ENCODE results near the gene COL12A1. TPM values are rescaled to one million over a fixed set of nuclear protein-coding genes. Genes with fewer than 3 reads are reported as not detected.

The COL12A1 gene
- total RNA-seq, 1 experiment from 2014 or later = 9.5 TPM

GRCh38 chr6:75219263-75219662, 13.4 kb upstream of the COL12A1 start:
- Histone ChIP-seq H3K36me3 (ENCODE audit: insufficient read depth, low read length, poor library complexity, severe bottlenecking) (no peaks in the 10 kb centered on the region), H3K27me3 (replicated peaks; ENCODE audit: insufficient read depth, low read depth, low read length, poor library complexity) (no peaks in the 10 kb centered on the region), H3K4me3 (ENCODE audit: low read depth, low read length, poor library complexity, severe bottlenecking) (no peak overlapping the region), H3K9me3 (ENCODE audit: low read depth, low read length, poor library complexity, severe bottlenecking) (no peaks in the 10 kb centered on the region), H3K4me1 (ENCODE audit: insufficient read depth, low read length, poor library complexity, severe bottlenecking) (peaks cover 8% of the 10 kb centered on the region), H3K27ac (ENCODE audit: low read depth, low read length, poor library complexity, severe bottlenecking) (no peak overlapping the region)
- no TSS peak for BruUV-seq (replicated peaks)
- POLR2A ChIA-PET (ENCODE audit: low non-redundant PET) = no interaction called here
- TF ChIP-seq CTCF (conservative IDR thresholded peaks at IDR 0.05; ENCODE audit: low read depth, low read length) = no peak
- TF ChIP-seq EZH2 (IDR thresholded peaks at IDR 0.05; ENCODE audit: borderline replicate concordance, low read depth, low read length, poor library complexity, severe bottlenecking) = no peak
- DNase-seq (ENCODE audit: low spot score) = no peak
- intact Hi-C loops (cut with micrococcal nuclease; ENCODE audit: unreplicated experiment) = loop anchor here (10.0 kb wide), 1 partner anchor 1544 kb away; no protein-coding TSS in a partner anchor
- CTCF ChIA-PET = no interaction called here

DNA sequence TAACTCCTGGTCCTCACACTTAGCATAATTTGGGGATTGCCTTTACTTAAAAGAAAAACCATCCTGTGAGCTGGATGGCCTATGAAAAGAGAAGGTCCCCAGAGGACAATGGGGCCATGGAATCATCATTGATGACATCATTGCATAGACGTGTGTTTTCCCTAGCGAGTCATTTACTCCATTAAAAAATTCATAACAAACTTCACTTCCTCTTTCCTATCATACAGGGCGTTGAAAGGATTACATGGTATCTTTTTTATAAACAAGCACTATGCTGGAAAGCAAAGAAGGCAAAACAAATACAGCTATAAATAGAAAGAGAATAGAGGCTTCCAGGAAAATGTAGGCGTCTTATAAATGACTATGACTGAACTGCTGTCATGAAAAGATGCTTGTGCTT, 11.3 kb upstream of the COL12A1 start:
- Histone ChIP-seq H3K27me3 (replicated peaks; ENCODE audit: insufficient read depth, low read depth, low read length, poor library complexity) (no peaks in the 10 kb centered on the region), H3K9me3 (ENCODE audit: low read depth, low read length, poor library complexity, severe bottlenecking) (no peaks in the 10 kb centered on the region), H3K36me3 (ENCODE audit: insufficient read depth, low read length, poor library complexity, severe bottlenecking) (no peaks in the 10 kb centered on the region), H3K27ac (ENCODE audit: low read depth, low read length, poor library complexity, severe bottlenecking) (no peak overlapping the region), H3K4me3 (ENCODE audit: low read depth, low read length, poor library complexity, severe bottlenecking) (no peak overlapping the region), H3K4me1 (ENCODE audit: insufficient read depth, low read length, poor library complexity, severe bottlenecking) (peaks cover 15% of the 10 kb centered on the region)
- TF ChIP-seq CTCF (conservative IDR thresholded peaks at IDR 0.05; ENCODE audit: low read depth, low read length) (no peak), EZH2 (IDR thresholded peaks at IDR 0.05; ENCODE audit: borderline replicate concordance, low read depth, low read length, poor library complexity, severe bottlenecking) (no peak)
- peak; percentile 55 for DNase-seq (ENCODE audit: low spot score)
- BruUV-seq (replicated peaks) = no TSS peak
- intact Hi-C loops (cut with micrococcal nuclease; ENCODE audit: unreplicated experiment) = loop anchor here (10.0 kb wide), 1 partner anchor 1542 kb away; no protein-coding TSS in a partner anchor
- POLR2A ChIA-PET (ENCODE audit: low non-redundant PET) = no interaction called here
- CTCF ChIA-PET = interaction anchor here (0.6 to 1.3 kb wide), 3 partner anchors 8 to 346 kb away, joined by 3 to 8 read pairs (median 7); no protein-coding TSS in a partner anchor

DNA sequence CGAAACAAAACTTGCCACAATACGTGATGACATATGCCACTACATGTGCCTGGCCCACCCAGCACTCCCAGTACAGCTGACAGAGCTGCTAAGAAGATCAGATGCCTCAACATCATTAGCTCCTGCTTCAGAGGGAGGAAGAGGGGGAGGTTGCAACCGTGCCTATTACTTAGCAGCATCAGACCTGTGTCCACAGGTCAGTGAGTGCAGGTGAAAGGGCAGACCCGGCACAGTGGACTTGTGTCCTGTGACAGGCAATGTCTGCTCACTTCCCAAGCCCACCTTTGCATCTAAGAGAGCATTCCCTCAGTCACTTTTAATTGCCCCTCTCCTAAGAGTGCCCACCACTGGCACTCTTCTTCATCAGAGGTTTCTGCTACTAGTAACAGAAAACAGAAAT, 9.4 kb upstream of the COL12A1 start:
- no peaks in the 10 kb centered on the region for H3K9me3 ChIP-seq (ENCODE audit: low read depth, low read length, poor library complexity, severe bottlenecking)
- peaks cover 28% of the 10 kb centered on the region for H3K4me1 ChIP-seq (ENCODE audit: insufficient read depth, low read length, poor library complexity, severe bottlenecking)
- H3K27ac ChIP-seq (ENCODE audit: low read depth, low read length, poor library complexity, severe bottlenecking) = no peak overlapping the region
- ChIA-PET POLR2A (ENCODE audit: low non-redundant PET) (no interaction called here), CTCF (no interaction called here)
- no peaks in the 10 kb centered on the region for H3K36me3 ChIP-seq (ENCODE audit: insufficient read depth, low read length, poor library complexity, severe bottlenecking)
- H3K27me3 ChIP-seq (replicated peaks; ENCODE audit: insufficient read depth, low read depth, low read length, poor library complexity) = no peaks in the 10 kb centered on the region
- no TSS peak for BruUV-seq (replicated peaks)
- no peak for DNase-seq (ENCODE audit: low spot score)
- H3K4me3 ChIP-seq (ENCODE audit: low read depth, low read length, poor library complexity, severe bottlenecking) = no peak overlapping the region
- TF ChIP-seq CTCF (conservative IDR thresholded peaks at IDR 0.05; ENCODE audit: low read depth, low read length) (no peak), EZH2 (IDR thresholded peaks at IDR 0.05; ENCODE audit: borderline replicate concordance, low read depth, low read length, poor library complexity, severe bottlenecking) (no peak)
- intact Hi-C loops (cut with micrococcal nuclease; ENCODE audit: unreplicated experiment) = loop anchor here (10.0 kb wide), 1 partner anchor 1540 kb away; no protein-coding TSS in a partner anchor
